ENCODE data around the gene PALB2. TPM values are rescaled to one million over a fixed set of nuclear protein-coding genes. Genes with fewer than 3 reads are reported as not detected.

Gene PALB2
- total and polyA plus RNA-seq, 2 of the 13 experiments (the other 11 are each of a cell fraction or from before 2014, with no cell fraction given), result 12.1 to 40.9 TPM

DNA sequence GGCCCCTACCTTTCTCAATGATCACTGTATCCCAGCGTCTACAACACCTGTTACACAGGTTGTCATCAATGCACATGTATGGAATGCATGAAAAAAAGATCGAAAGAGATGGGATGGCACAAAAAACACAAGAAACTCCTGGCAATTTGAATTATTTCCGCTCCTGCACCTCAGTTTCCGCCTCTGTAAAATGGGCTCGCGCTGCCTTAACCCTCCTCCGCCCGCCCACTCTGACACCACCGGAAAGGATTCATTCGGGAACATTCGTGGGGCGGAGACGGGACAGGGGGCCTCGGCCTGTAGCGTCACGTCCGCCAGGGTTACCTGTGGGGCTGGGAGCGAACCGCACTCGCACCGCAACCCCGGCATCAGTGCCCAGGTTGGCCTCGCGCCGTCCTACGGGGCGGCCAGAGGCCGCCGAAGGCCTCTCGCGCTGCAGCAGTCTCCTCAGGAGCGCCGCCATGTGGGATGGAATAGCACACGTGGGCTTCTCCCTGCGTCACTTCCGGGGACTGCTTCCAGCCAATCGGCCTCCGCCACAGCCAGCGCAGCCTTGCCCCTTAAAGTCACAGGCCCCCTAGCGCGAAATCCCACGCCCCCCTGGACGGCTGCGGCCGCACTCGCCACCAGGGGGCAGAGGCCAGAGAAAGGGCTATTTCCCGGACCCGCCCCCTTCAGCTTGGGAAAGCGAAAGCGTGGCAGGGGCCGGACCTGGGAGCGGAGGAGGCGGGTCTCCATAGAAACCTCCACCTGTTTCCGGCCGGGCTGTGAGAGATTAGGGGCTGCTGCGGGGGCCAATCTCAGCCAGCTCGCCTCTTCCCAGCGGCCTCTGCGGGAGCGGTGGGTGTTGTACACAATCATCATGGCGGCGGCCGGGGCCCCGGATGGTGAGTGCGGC, 84.0 kb downstream of the PALB2 start, which contains the start of the genes EARS2 and UBFD1 (continued):
- TF ChIP-seq, protein P1, sequence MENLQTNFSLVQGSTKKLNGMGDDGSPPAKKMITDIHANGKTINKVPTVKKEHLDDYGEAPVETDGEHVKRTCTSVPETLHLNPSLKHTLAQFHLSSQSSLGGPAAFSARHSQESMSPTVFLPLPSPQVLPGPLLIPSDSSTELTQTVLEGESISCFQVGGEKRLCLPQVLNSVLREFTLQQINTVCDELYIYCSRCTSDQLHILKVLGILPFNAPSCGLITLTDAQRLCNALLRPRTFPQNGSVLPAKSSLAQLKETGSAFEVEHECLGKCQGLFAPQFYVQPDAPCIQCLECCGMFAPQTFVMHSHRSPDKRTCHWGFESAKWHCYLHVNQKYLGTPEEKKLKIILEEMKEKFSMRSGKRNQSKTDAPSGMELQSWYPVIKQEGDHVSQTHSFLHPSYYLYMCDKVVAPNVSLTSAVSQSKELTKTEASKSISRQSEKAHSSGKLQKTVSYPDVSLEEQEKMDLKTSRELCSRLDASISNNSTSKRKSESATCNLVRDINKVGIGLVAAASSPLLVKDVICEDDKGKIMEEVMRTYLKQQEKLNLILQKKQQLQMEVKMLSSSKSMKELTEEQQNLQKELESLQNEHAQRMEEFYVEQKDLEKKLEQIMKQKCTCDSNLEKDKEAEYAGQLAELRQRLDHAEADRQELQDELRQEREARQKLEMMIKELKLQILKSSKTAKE (CRISPR knock-in tag; IDR thresholded peaks at IDR 0.05; ENCODE audit: borderline replicate concordance), result no peak
- peak; percentile 86; the same call in 1 of the 2 replicates for TF ChIP-seq ZZZ3 (CRISPR knock-in tag; IDR thresholded peaks at IDR 0.05; ENCODE audit: borderline replicate concordance)
- TF ChIP-seq SCMH1 (CRISPR knock-in tag; IDR thresholded peaks at IDR 0.05; ENCODE audit: borderline replicate concordance), result no peak
- TF ChIP-seq CEBPB (IDR thresholded peaks at IDR 0.05; ENCODE audit: borderline replicate concordance, low read depth, low read length), result no peak; the same call in 1 of the 2 replicates
- peak; percentile 95 for TF ChIP-seq PHF8 (CRISPR knock-in tag; IDR thresholded peaks at IDR 0.05)
- TF ChIP-seq NCOR1 (IDR thresholded peaks at IDR 0.05; ENCODE audit: borderline replicate concordance, low read length), result peak; percentile 59; the same call in 1 of the 2 replicates
- no peak for TF ChIP-seq TCF12 (IDR thresholded peaks at IDR 0.05)
- peak; percentile 91; the same call in 1 of the 2 replicates for TF ChIP-seq TCF12 (CRISPR knock-in tag; IDR thresholded peaks at IDR 0.05)
- TF ChIP-seq TMF1 (CRISPR knock-in tag; IDR thresholded peaks at IDR 0.05; ENCODE audit: low read depth), result no peak; the same call in 1 of the 2 replicates
- TF ChIP-seq FOXA1 (IDR thresholded peaks at IDR 0.05), result no peak
- peak; percentile 53 for TF ChIP-seq FOXA1 (CRISPR knock-in tag; IDR thresholded peaks at IDR 0.05)
- peak; percentile 26; the same call in 1 of the 2 replicates for TF ChIP-seq ZNF234 (CRISPR knock-in tag; conservative IDR thresholded peaks at IDR 0.05)
- peak; percentile 97 for TF ChIP-seq ATF1 (CRISPR knock-in tag; IDR thresholded peaks at IDR 0.05)
- TF ChIP-seq, protein P2, sequence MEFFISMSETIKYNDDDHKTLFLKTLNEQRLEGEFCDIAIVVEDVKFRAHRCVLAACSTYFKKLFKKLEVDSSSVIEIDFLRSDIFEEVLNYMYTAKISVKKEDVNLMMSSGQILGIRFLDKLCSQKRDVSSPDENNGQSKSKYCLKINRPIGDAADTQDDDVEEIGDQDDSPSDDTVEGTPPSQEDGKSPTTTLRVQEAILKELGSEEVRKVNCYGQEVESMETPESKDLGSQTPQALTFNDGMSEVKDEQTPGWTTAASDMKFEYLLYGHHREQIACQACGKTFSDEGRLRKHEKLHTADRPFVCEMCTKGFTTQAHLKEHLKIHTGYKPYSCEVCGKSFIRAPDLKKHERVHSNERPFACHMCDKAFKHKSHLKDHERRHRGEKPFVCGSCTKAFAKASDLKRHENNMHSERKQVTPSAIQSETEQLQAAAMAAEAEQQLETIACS (CRISPR knock-in tag; IDR thresholded peaks at IDR 0.05), result peak; percentile 38; the same call in 1 of the 2 replicates
- TF ChIP-seq ZNF619 (CRISPR knock-in tag; IDR thresholded peaks at IDR 0.05), result peak; percentile 99
- TF ChIP-seq KAT2B (IDR thresholded peaks at IDR 0.05; ENCODE audit: borderline replicate concordance, low read depth, low read length), result no peak
- TF ChIP-seq, protein P3, sequence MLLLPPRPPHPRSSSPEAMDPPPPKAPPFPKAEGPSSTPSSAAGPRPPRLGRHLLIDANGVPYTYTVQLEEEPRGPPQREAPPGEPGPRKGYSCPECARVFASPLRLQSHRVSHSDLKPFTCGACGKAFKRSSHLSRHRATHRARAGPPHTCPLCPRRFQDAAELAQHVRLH (CRISPR knock-in tag; IDR thresholded peaks at IDR 0.05; ENCODE audit: borderline replicate concordance, low read depth), result peak; percentile 99
- TF ChIP-seq, protein P4, sequence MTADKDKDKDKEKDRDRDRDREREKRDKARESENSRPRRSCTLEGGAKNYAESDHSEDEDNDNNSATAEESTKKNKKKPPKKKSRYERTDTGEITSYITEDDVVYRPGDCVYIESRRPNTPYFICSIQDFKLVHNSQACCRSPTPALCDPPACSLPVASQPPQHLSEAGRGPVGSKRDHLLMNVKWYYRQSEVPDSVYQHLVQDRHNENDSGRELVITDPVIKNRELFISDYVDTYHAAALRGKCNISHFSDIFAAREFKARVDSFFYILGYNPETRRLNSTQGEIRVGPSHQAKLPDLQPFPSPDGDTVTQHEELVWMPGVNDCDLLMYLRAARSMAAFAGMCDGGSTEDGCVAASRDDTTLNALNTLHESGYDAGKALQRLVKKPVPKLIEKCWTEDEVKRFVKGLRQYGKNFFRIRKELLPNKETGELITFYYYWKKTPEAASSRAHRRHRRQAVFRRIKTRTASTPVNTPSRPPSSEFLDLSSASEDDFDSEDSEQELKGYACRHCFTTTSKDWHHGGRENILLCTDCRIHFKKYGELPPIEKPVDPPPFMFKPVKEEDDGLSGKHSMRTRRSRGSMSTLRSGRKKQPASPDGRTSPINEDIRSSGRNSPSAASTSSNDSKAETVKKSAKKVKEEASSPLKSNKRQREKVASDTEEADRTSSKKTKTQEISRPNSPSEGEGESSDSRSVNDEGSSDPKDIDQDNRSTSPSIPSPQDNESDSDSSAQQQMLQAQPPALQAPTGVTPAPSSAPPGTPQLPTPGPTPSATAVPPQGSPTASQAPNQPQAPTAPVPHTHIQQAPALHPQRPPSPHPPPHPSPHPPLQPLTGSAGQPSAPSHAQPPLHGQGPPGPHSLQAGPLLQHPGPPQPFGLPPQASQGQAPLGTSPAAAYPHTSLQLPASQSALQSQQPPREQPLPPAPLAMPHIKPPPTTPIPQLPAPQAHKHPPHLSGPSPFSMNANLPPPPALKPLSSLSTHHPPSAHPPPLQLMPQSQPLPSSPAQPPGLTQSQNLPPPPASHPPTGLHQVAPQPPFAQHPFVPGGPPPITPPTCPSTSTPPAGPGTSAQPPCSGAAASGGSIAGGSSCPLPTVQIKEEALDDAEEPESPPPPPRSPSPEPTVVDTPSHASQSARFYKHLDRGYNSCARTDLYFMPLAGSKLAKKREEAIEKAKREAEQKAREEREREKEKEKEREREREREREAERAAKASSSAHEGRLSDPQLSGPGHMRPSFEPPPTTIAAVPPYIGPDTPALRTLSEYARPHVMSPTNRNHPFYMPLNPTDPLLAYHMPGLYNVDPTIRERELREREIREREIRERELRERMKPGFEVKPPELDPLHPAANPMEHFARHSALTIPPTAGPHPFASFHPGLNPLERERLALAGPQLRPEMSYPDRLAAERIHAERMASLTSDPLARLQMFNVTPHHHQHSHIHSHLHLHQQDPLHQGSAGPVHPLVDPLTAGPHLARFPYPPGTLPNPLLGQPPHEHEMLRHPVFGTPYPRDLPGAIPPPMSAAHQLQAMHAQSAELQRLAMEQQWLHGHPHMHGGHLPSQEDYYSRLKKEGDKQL (CRISPR knock-in tag; IDR thresholded peaks at IDR 0.05; ENCODE audit: low read depth), result no peak; the same call in 1 of the 2 replicates
- peak; percentile 97 for TF ChIP-seq AHR (CRISPR knock-in tag; IDR thresholded peaks at IDR 0.05)

All from HepG2 (cell line).